ENCODE results near the gene RAC3.

The RAC3 gene

GRCh38 chr17:82055965-82056728 lies 24.7 kb downstream of the RAC3 start:
- DNase-seq (ENCODE audit: low read depth): no peak

- DNase-seq (ENCODE audit: low read depth): no peak
Observed at GRCh38 chr17:82056729-82057621, 25.5 kb downstream of the RAC3 start.

GRCh38 chr17:82058230-82058854 lies 26.9 kb downstream of the RAC3 start:
- DNase-seq (ENCODE audit: low read depth): no peak

GRCh38 chr17:82058855-82059249 lies 27.4 kb downstream of the RAC3 start:
- DNase-seq (ENCODE audit: low read depth): no peak

GRCh38 chr17:82059272-82060000 lies 28.0 kb downstream of the RAC3 start:
- no peak for DNase-seq (ENCODE audit: low read depth)

- DNase-seq (ENCODE audit: low read depth): no peak
Observed at GRCh38 chr17:82060001-82060380, 28.5 kb downstream of the RAC3 start.

GRCh38 chr17:82060614-82061013 lies 29.1 kb downstream of the RAC3 start:
- no peak for DNase-seq (ENCODE audit: low read depth)

- no peak for DNase-seq (ENCODE audit: low read depth)
Observed at GRCh38 chr17:82061047-82061925, 29.8 kb downstream of the RAC3 start.

GRCh38 chr17:82062076-82062983 lies 30.9 kb downstream of the RAC3 start:
- no peak for DNase-seq (ENCODE audit: low read depth)

- DNase-seq (ENCODE audit: low read depth): no peak
Observed at GRCh38 chr17:82062984-82063368, 31.5 kb downstream of the RAC3 start.

GRCh38 chr17:82063424-82064415 lies 32.2 kb downstream of the RAC3 start:
- DNase-seq (ENCODE audit: low read depth): no peak

GRCh38 chr17:82064433-82065192 lies 33.1 kb downstream of the RAC3 start:
- DNase-seq (ENCODE audit: low read depth): no peak

- DNase-seq (ENCODE audit: low read depth): peak; percentile 11
Observed at GRCh38 chr17:82065193-82065637, 33.7 kb downstream of the RAC3 start.

- peak; percentile 44 for DNase-seq (ENCODE audit: low read depth)
Observed at GRCh38 chr17:82065638-82066303, 34.3 kb downstream of the RAC3 start, which contains the start of gene DUS1L. Gene DUS1L, minus strand, starts transcription at chr17:82065804. Its CDS starts 745 bp downstream, at chr17:82065059.

- DNase-seq (ENCODE audit: low read depth): no peak
Observed at GRCh38 chr17:82070611-82071010, 39.1 kb downstream of the RAC3 start.

- no peak for DNase-seq (ENCODE audit: low read depth)
Observed at GRCh38 chr17:82072827-82073226, 41.3 kb downstream of the RAC3 start.

GRCh38 chr17:82073446-82073845 lies 42.0 kb downstream of the RAC3 start:
- DNase-seq (ENCODE audit: low read depth): no peak

All from amniotic epithelial cell (primary cell).